Esophagus muscularis mucosa (tissue), 4 donors: Measurements from ENCODE around the gene OR2T8.

ENCODE experiments used
- CTCF ChIP-seq, 3 experiments: fragments of 200-600 bp in 2 of 3; fragments of 450-650 bp in 1 of 3; sonication (generic) in 2 of 3; IDR thresholded peaks; one replicate each; pipeline ENCODE4 v1.5.1; 2017 to 2019; ENCODE audit warnings: antibody characterized with exemption in 3 of 3, mild to moderate bottlenecking in 2 of 3, moderate library complexity in 1 of 3
- EP300 ChIP-seq: sonication (generic); formaldehyde crosslinking; IDR thresholded peaks from one replicate; pipeline ENCODE4 v1.6.1; 2017; ENCODE audit warnings: antibody characterized with exemption
- POLR2A ChIP-seq: fragments of 450-650 bp; IDR thresholded peaks from one replicate; pipeline ENCODE4 v1.6.1; 2017; ENCODE audit warnings: antibody characterized with exemption, moderate library complexity, mild to moderate bottlenecking, low read depth

DNA sequence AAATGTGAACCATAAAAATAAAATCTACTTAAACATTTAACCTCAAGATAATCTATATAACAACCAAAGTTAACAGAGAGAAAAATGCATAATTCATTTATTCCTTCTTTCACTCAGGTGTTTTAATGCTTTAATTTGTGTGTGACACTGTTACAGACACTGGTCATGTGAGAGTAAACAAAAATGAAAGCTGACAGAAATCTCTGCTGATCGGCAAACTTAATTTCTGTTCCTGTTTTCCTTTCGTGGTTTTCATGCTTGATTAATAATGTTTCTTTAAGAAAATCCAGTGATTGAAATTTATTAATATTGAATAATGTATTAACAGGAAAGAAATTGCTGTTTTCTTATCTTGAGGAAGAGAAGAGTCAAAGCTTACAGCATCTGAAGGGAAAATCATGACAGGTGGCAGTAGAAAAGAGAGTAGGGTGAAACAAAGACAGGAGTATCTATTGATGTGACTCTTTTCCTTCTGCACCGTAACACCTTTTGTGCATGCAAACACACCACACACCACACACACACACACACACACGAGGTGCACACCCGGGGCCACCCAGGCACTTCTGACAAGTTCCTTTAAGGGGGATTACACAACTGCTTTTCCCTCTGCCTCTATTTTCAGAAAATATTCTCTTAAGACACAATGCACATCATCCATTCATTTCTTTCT is 46.6 kb downstream of the OR2T8 start:
- no peak for TF ChIP-seq CTCF (IDR thresholded peaks at IDR 0.05)
- no peak for TF ChIP-seq POLR2A
- TF ChIP-seq EP300 = no peak
